Mucosa of gallbladder (tissue), 1 donor: ENCODE results near the gene MCTP2. TPM values are rescaled to one million over a fixed set of nuclear protein-coding genes. Genes with fewer than 3 reads are reported as not detected.
A peak's percentile ranks its signal among the peaks of the same experiment; 100 is the strongest.

Experiments used
- DNase-seq: peaks from one replicate; pipeline ENCODE4 v3.0.0-alpha.2; 2020; ENCODE audit warnings: low spot score
- total RNA-seq: library from RNA; stranded (reverse); gene quantifications from one replicate; pipeline ENCODE4 v1.2.1, GENCODE V29; 2021
- donor health status: DM: no; HTN: no; CAD: no.

MCTP2 gene
- total RNA-seq, 1 donor from 2014 or later = 31.7 TPM

DNA sequence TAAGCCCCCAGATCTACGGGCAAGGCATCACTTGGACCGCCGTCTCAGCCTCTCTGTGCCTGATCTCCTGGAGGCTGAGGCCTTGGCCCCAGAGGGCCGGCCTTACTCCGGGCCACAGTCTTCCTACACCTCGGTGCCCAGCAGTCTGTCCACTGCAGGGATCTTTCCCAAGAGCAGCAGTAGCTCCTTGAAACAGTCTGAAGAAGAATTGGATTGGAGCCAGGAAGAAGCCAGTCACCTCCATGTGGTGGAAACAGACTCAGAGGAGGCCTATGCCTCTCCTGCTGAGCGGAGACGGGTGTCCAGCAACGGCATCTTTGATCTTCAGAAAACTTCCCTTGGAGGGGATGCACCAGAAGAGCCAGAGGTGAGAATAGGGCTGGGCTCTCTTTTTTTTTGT, 67.0 kb downstream of the MCTP2 start:
- DNase-seq = no peak

DNA sequence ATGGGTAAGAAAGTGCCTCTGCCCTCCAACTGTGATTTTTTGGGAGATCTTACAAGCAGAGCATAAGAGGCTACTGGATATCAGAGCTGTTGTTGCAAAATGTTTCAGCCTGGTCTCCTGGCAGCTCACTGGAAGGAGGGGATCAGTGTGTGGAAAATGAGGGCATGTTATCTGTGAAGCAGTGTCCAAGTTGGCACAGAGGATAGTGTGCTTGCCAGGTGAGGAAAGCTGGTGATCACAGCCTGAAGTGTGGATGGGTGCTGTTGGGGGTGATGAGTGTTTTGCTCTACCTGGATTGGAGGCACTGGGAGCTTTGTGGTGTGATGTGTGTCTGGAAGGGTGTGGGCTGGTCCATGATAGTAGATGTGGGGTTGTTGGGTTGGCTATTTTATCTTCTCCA, 69.3 kb downstream of the MCTP2 start:
- no peak for DNase-seq

DNA sequence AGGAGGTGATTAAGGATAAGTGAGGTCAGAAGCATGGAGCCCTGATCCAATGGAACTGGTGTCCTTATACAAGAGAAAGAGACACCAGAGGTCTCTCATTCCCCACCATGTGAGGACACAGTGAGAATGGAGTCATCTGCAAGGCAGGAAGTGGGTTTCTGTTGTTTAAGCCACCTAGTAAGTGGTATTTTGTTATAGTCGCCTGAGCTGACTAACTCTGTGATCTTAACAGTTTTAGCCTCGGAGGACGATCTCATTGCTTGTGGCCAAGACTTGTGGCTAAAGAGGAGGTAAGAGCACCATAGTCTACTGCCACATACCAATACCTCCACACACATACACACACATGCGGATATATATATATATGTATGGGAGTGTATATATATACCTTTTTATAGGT, 73.8 kb downstream of the MCTP2 start:
- DNase-seq = no peak

DNA sequence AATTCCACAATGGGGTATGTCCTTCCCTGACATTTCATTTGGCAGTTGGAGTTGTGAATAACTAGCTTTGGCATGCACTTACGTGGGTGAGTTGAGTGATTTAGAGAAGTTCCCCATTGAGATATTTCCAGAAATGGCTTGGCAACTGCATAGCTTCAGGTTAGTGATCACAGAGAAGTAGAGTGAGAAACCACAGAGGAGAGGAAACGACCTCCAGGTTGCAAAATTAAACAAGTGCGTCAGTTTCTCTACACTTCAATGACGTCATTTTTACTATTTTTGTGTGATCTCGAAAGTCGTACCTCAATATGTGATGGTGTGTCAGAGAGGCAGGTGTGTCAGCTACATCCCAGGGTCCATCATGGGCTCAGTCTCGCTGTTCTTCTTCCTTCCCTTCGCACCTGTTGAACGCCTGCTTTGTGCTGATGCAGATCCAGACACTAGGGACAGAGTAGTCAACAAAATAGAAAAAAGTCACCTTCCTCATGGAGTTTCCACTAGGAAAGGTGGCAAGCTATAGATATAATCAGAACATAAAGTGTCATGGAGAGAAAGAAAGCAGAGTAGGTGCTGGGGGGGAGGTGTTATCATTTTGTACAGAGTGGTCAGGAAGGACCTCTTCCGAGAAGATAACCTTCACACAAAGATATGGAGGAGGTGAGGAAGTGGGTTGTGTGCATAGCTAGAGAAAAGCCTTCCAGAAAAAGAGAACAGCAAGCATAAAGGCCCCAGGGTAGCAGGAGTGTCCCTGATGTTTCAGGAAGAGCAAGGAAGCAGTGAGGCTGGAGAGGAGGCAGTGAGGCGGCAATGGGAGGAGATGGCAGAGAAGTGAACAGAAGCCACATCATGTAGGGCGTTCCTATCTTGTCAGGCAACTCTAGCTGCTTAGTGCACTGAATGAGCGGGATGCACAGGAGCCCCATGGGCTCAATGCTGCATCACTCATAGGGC, 75.6 kb downstream of the MCTP2 start:
- no peak for DNase-seq

DNA sequence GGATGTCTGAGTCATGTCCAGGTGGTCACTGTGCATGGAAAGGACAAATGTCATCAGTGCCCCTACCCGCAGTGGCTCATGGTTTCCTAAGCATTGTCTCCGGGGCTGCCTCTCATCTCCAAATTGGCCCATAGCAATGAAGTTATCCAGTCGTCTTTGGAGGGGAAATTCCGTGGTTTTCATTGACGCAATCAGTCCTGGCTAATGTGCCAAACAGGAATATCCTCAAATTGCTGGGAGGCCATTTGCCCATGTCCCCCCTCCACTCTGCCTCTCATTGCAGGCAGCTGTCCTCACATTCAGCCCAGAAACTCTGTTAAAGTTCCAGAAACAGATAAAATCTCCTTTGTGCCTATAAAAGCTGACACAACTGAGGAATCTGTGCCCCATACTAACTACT, 81.6 kb downstream of the MCTP2 start:
- DNase-seq = no peak

DNA sequence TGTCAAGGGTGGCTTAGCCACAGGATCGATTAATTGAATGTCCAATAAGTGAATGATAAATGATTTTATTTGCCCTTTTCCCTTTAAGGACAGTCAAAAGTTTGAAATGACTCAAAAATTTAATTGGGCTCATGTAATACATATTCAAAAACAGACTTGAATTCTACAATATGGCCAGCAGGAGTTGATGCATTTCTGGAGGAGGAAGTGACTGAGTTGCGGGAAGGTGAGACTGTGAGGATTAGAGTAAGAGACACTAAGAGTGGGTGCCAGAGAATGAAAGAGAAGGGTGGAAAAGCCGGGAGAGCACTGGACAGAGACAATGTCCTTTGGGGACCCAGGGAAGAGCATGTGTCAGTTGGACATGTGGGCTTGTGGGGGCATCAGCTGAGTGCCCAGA, 83.3 kb downstream of the MCTP2 start:
- no peak for DNase-seq

DNA sequence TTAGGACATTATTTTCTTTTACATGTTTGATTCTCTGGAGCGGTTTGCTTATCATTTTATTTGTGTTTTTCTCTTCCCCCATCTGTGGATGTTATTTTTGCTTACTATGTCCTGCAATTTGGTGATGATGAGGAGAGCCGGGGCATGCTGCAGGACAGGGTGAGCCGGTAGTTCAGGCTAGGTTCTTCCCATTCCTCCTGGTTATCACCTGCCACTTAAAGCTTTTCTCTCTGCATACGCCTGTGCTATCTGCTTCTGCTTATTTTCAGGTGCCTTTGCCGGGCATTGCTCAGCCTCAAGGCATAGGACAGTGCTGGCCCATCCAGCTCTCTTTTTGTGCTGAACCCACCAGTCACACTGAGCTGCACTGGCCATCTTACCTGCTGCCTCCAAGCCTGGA, 85.8 kb downstream of the MCTP2 start:
- no peak for DNase-seq

DNA sequence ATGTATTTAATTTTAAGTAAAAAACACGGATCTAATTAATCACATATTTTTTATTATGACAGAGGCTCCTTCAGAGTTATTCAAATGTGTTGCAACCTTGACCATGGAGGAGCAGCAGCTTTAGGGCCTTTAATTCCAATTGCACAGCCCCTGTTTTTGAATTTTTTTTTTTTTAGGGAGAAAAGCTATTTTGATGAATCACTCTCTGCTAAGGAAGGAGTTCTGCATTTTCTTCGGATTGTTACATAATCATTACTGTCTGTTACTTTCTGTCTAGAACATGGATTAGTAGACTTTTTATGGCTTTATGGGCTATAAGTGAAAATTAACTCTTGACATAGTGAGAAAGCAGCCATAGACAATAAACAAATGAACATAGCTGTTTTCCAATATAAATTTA, 90.8 kb downstream of the MCTP2 start:
- DNase-seq = no peak

DNA sequence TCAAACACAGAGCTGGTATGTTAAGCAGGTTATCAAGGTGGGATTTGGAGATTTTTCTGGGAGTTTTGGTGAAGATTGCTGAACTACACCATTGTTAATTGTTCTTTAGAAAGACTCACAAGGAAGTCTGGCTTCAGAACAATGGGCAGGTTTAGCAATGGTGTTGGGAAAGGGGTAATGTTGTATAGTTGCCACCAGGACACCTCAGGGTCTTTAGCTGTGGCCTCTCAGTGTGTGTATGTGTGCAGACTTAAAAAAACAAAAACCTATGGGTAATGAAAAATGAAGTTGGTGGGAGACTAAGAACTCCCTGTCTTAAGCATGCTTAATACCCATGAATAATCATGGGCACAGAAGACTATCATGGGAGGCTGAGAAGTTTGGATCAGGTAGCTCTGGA, 91.7 kb downstream of the MCTP2 start:
- no peak for DNase-seq

DNA sequence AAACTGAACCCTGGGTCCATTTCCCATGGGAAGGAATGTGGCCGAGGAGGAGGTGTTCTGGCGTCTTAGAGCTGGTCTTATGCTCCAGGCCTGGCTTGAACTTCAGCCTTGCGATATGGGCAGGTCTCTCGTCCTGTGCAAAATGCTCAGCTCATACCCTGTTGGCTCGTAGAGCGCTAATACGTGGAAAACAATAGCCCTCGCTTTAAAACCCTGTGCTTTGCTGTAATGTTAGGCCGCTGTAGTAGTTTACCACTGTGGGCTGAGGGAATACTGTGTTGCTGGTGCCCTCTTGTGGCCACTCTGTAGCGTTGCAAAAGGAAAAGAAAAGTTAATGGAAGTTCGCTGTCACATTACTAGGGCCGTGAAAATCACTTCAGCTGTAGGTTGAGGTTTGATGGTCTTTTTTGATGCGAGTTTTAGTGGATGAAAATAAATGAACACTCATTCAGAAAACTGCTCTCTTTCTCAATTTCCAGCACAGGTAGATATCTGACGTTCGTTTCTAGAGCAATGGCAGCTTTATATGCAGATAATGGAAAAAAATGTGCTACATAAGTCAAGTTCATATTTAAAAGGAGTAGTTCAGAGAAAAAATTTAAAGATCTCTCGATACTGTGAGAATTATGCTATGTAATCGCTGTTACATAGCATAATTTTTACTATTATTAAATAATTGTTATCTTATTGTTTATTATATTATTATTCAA, 92.9 kb downstream of the MCTP2 start:
- peak; percentile 47 for DNase-seq

DNA sequence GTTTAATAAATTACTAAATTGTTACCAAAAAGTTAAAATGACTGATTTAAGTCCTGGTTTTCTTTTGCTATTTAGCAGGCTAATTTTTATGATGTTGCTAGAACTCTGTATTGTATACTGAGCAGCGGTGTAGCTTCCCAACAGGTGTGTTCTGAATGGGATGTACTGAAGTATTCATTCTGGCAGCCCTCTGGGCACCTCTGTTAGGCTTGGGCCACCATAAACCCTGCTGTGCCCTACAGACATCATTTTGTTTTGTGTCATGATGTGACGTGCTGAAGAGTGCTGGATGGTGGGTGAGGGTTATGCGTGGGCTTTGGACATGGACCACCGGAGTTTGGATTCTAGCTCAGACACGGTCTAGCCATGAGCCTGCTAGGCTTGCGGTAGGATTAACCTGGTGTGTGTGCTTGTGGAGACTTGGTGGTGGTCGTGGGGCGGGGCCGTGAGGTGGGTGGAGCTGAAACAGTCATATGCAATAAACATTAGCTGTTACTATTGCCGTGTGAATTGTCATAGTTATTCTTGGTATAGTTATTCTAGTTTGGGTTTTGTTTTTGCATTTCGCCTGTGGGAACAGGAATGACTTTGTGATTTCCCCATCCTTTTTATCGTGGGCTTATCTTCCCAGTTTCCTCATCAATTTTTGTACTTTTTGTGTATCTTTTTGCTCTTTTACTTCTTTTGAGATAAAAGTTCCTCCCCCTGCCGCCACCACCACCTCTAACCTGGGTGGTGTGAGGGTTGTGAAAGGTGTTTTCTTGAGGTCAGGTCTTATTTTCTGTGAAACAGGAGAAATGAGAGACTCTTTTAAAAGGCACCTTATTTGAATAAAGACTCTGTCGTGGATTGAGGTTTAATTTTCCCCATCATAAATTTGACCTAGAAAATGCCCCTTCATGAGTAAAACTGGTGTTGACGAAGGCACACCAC, 93.7 kb downstream of the MCTP2 start:
- DNase-seq = no peak

DNA sequence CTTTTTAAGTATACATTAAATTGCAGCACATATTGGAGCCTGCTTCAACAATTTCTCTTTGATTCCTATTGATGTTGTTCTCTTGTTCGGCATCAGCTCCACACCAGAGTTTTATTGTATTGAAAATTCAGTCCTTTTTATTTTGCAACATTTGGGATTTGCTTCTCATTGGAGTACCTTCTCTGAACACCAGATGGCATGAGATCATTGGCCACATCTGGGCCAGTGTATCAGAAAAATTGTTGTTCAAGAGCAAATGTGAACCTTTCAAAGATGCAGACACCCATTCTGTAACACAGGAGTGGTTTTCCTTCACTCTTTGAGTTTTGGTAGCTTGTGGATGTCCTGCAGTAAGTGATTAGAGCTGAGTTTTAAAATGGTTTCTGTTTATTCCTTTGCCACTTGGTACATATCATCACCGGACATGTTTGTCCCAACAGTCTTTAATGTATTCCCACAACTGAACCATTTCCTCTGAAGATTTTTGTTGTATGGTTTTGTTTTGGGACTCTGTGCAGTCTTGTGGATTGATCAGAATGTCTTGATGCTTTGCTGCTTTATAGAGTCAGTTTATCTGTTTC, 96.1 kb downstream of the MCTP2 start:
- no peak for DNase-seq

DNA sequence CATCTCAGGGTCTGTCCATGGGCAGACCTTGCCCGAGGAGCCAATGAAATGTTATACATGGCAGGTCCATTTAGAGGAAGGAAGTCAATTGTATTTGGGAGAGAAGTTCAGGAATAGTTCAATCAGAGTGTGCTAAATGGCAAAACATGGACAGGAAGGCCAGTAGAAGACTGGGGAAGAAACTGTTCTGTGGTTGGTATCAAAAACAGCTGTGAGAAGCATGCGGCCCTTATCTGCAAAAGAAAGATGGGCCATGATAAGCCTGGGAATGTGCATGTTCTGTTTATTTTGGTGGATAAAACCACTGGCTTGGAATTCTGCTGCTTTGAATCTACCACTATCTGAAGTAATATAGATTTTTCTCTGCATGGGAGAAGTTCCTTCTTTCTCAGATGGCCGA, 100.4 kb downstream of the MCTP2 start:
- DNase-seq = no peak

DNA sequence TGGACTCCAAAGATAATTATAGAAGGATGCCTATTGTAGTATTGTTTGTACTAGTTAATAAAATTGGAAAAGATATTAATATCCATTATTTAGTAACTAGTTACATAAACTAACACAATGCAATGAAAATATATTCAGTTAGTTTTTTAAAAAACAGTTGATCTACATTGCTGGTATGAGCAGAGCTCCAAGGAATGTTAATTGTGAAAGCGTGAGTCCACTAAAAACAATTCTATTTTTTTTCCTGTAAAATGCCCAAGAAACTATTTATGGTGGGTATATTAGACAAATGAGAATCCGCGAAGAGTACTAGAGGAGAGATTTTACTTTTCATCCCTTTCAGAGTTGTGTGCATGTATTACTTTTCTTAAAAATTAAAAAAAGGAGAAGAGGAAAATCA, 104.3 kb downstream of the MCTP2 start:
- DNase-seq = no peak

DNA sequence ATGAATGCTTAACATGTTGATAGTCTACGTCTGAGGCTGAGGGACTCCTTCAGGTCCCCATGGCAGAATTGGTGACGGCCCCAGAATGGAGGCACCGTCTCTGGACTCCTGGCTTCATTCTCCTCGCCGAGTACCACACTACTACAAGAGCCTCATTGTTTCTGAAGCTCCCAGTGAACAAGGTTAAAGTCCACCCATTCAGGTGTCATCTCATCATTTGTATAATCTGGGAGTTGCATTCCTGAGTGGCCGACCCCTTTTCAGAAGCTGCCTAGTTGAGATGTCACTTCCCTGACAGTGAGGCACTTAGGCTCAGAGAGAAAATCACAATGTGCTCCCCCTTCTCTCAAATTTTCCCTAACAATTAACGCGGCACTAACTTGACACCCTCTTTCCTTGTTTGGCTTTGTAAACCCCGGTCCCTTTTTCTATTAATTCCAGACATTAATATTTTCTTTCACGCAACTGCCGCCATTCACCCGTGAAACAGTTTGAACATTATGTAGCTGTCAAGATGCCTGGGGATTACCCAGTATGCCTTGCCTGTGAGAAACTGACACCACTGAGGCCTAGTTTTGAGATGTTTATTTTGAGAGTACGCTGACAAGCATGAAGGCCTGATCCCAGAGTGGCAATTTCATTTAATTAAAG, 105.6 kb downstream of the MCTP2 start:
- DNase-seq = no peak

DNA sequence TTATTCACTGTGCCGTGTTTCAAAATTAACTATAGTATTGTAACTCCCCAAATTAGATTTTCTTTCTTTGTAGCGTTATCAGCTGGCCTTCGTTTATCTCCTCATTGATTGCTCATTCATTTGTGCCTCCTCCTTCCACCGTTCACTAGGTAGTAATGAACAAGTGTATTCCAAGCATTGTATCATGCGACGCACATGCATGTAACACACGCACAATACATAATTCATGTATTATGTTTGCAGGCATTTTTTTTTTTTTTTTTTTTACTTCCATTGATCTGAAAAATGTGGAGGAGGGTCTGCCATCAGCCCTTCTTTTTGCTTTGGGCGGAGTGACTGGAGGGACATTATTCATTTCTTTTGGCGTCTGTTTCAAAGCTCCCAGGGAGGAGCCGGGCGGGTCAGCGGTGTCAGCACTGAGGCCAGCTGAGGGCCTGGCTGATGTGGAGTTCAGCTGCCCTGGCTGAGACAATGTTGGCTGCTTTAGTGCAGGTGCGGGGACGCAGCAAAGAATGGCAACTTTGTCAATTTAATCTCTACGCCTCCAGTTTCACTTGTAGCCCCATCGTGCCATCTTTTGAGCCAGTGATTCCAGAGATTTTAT, 107.0 kb downstream of the MCTP2 start:
- no peak for DNase-seq

DNA sequence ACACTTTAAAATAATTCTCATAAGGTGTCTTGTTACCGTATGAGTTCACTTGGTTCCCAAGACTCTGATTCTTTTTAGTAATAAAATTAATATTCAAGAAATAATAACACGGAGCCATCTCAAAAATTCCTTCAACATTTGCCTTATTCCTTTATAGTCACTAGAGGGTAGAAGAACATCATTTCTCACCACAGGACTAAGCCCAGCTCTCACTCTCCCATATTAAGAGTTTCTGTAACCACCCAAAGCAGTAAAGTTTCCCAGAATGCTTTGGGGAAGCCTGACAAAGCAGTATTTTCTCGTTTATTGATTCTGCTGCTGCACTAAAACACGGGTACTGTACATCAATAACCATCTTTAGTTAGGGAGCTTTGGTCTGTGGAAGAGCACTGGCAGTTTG, 114.9 kb downstream of the MCTP2 start:
- DNase-seq = no peak

DNA sequence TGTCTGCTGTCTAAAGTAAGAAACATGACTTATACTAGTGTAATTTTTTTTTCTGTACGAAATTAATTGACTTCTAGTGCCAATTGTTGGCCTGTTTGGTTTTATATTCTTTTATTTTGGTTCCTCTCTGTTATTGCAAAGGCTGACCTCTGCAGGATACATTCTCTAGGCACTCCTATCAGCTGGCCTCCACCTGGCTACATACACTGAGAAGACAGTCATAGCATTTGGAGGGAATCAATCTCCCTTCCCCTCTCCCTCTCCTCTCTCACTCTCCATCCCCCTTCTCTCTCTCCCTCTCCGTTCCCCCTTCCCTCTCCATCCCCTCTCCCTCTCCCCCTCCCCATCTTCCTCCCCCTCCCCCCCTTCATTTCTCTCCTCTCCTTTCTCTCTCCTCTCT, 116.7 kb downstream of the MCTP2 start:
- DNase-seq = no peak

DNA sequence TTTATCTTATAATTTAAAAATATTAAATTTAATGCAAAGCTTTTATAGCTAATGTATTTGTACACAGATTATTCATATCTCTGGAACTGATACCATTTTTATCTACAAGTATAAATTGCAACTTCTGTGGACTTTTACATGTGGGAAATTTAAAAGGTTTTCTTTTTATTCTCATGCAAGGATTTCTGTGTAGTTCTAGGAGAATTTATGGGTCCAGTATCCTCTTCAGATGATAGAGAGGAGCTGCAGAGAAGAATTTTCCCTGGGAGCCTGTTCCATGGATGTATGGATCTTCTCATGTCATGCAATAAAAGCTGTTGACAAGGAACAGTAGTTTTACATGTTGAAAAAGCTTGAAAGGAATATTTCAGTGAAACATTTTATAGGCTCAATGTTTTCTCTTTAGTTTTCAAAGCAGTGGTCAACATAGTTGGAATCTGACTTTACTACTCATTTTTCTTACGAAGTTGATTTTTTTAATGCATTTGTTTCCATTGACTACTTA, 119.7 kb downstream of the MCTP2 start:
- no peak for DNase-seq

DNA sequence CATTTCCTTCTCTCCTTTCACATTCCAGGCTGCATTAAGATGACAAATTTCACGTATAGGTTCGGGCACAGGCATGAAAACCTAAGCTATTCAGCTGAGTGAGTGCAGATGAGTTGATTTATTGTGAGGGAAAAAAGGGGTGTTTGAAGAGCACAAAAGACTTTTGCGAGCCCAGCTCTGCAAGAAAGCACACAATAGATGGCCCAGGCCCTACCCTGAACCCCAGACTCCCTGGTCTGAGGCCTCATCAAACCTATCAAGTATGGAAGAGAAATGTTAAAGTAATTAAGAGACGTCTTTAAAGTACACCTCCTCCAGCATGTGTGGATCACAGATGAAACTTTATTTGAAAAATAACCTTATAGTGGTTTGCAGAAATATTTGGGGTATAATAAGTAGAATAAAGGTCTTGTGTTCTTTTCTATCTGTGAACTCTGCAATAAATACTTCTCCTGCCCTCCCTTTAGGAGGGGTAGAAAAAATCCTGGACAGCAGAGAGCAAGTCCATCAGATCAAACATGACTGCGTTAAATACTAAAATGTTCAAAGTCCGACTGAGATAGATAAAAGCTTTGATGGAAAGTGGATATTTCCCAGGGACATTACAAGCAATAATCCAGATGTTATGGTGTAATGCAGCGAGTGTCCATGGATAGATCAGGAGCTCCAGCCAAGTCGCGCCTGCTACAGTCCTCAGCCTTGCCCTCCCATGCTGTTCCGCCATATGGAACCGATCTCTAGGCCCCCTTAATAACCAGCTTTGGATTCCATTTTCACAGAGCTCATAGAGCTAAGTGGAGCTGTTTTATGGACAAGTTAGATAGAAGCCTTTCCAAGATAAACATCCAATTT, 121.5 kb downstream of the MCTP2 start:
- no peak for DNase-seq
